ENCODE data around the gene NTRK3. TPM values are rescaled to one million over a fixed set of nuclear protein-coding genes. Genes with fewer than 3 reads are reported as not detected.

The NTRK3 gene
- total RNA-seq, 4 donors from 2014 or later = 0.51 to 22.2 (median 10.1) TPM

DNA sequence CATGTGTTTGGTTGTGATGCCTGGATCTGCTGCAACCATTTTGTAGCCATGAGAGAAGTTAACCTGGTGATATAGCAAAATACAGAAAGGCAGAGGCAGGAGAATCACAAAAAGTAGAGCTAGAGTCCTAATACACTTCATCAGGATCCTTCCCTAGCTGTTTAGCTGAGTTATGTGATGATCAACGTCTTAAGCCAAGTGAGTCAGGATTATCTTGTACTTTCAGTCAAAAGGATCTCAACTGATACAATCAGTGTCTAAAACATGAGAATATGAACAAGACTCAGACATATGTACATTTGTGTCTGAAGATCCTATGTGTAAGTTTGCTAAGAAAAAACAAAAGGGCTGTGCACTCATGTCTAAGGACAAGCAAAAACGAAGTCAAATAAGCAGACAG is 236.9 kb downstream of the NTRK3 start:
- TF ChIP-seq CTCF (IDR thresholded peaks at IDR 0.05; ENCODE audit: low read depth) = no peak

- no peak for TF ChIP-seq CTCF (IDR thresholded peaks at IDR 0.05; ENCODE audit: low read depth)
Measured at GRCh38 chr15:88018869-88019641, 237.5 kb downstream of the NTRK3 start.

DNA sequence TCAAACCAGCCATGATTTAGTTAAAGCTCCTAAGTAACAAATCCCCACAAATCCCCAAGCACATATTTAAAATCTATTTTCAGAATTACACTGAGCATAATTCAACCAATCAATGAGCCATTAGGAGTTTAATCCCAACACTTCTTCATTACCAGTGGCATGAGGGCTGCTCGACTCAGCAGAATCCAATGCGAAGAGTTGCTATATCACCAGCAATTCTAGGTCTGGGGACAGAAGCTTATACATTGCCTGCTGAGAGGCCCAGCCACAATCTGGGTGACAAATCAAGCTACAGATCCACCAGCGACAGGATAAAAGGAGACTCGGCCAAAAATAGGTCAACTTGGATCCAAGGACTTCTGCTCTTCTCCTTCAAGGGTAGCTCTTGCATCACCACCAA is 238.8 kb downstream of the NTRK3 start:
- no peak for TF ChIP-seq CTCF (IDR thresholded peaks at IDR 0.05; ENCODE audit: low read depth)

- no peak for TF ChIP-seq CTCF (IDR thresholded peaks at IDR 0.05; ENCODE audit: low read depth)
Measured at GRCh38 chr15:88016406-88016805, 240.1 kb downstream of the NTRK3 start.

- no peak for TF ChIP-seq CTCF (IDR thresholded peaks at IDR 0.05; ENCODE audit: low read depth)
Measured at GRCh38 chr15:88015228-88015860, 241.2 kb downstream of the NTRK3 start.

DNA sequence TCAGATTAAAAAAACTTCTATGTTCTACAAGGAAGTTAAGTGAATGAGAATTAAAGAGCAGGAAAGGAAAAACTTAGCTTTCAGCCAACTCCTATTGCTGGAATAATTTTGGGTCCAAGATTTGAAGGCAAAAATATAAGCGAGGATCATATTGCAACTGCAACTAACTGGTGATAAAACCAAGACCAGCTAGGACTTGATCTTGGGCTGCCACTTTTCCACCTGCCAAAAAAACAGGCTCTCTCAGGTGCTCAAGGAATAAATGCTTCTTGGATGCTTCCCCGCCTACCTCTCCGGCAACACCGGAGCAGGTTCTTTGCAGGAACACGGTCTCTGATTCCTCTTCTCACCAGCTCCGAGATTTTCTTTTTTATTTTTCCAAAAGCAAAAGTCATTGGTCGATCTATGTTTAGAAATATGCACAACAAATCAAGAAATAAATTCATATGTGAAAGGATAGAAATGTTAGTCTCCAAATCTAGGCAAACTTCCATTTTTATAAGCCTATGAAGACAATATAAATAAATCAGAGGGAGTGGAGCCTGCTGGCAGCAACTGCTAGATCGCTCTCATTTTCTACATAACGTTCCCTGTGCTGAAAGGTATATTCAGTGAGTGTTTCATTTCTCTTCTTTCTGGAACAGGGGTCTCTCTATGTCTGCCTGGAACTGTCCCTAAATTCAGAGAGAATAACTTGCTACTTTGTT is 241.9 kb downstream of the NTRK3 start:
- TF ChIP-seq CTCF (IDR thresholded peaks at IDR 0.05; ENCODE audit: low read depth) = no peak

- no peak for TF ChIP-seq CTCF (IDR thresholded peaks at IDR 0.05; ENCODE audit: low read depth)
Measured at GRCh38 chr15:88013111-88013510, 243.4 kb downstream of the NTRK3 start.
